ENCODE measurements around the gene GALNTL6. TPM values are rescaled to one million over a fixed set of nuclear protein-coding genes. Genes with fewer than 3 reads are reported as not detected.
A peak's percentile ranks its signal among the peaks of the same experiment; 100 is the strongest.
"Not testable (repeated sequence)": the region's sequence is repeated elsewhere in the genome, so short reads cannot be mapped to it uniquely, and the experiment has no call there.

The GALNTL6 gene
- total RNA-seq, 1 donor from 2014 or later, result not detected

DNA sequence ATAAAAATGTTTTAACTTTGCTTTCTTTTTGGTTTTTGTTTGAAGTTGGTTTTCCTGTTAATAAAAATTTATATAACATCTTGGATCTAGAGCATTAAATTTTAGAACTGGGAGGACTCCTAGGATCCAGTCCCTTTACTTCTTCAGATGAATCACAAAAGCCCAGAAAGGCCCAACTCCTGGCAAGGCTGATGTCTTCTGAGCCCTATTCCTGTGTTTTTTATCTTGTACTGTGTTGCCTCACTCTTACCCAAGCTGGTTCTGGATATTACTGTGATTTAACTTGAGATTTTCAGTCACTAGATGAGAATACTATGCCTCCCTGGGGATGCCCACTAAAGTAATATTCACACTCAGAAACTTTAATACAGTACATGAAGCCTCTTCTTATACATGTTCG, 1228.3 kb downstream of the GALNTL6 start:
- no peak for DNase-seq
- H3K36me3 ChIP-seq, result no peaks in the 10 kb centered on the region
- H3K27ac ChIP-seq (replicated peaks), result peak overlapping the region; percentile 68
- no peaks in the 10 kb centered on the region for H3K9me3 ChIP-seq (replicated peaks)
- TF ChIP-seq, protein P1, sequence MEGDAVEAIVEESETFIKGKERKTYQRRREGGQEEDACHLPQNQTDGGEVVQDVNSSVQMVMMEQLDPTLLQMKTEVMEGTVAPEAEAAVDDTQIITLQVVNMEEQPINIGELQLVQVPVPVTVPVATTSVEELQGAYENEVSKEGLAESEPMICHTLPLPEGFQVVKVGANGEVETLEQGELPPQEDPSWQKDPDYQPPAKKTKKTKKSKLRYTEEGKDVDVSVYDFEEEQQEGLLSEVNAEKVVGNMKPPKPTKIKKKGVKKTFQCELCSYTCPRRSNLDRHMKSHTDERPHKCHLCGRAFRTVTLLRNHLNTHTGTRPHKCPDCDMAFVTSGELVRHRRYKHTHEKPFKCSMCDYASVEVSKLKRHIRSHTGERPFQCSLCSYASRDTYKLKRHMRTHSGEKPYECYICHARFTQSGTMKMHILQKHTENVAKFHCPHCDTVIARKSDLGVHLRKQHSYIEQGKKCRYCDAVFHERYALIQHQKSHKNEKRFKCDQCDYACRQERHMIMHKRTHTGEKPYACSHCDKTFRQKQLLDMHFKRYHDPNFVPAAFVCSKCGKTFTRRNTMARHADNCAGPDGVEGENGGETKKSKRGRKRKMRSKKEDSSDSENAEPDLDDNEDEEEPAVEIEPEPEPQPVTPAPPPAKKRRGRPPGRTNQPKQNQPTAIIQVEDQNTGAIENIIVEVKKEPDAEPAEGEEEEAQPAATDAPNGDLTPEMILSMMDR (IDR thresholded peaks at IDR 0.05; ENCODE audit: borderline replicate concordance), result no peak
- H3K4me1 ChIP-seq, result peaks cover 20% of the 10 kb centered on the region
- H3K4me3 ChIP-seq, result no peak overlapping the region
- H3K27me3 ChIP-seq (ENCODE audit: low read depth), result no peaks in the 10 kb centered on the region
- intact Hi-C loops (cut with micrococcal nuclease), result no loop called here

DNA sequence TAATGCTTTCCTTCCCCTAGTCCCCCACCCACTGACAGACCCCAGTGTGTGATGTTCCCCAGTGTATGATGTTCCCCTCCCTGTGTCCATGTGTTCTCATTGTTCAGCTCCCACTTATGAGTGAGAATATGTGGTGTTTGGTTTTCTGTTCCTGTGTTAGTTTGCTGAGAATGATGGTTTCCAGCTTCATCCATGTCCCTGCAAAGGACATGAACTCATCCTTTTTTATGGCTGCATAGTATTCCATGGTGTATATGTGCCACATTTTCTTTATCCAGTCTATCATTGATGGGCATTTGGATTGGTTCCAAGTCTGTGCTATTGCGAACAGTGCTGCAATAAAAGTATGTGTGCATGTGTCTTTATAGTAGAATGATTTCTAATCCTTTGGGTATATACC, 1228.9 kb downstream of the GALNTL6 start:
- H3K27ac ChIP-seq (replicated peaks); DNase-seq; H3K27me3 ChIP-seq (ENCODE audit: low read depth); H3K9me3 ChIP-seq (replicated peaks); intact Hi-C loops (cut with micrococcal nuclease); H3K4me3 ChIP-seq; H3K36me3 ChIP-seq: not testable (repeated sequence)
- peaks cover 20% of the 10 kb centered on the region for H3K4me1 ChIP-seq

DNA sequence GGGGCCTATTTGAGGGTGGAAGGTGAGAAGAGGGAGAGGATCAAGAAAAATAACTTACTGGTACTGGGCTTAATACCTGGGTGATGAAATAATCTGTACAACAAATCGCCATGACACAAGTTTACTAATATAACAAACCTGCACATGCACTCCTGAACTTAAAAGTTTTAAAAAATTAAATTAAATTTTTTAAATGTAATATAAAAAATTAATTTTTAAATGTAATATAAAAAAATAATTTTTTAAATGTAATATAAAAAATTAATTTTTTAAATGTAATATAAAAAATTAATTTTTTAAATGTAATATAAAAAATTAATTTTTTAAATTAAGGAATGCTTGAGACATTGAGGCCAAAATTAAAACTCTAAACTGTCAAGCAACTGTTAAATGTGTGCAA, 1231.1 kb downstream of the GALNTL6 start:
- Histone ChIP-seq H3K4me1 (peaks cover 12% of the 10 kb centered on the region), H3K9me3 (replicated peaks) (no peaks in the 10 kb centered on the region), H3K27me3 (ENCODE audit: low read depth) (no peaks in the 10 kb centered on the region), H3K4me3 (no peak overlapping the region), H3K27ac (replicated peaks) (no peak overlapping the region), H3K36me3 (no peaks in the 10 kb centered on the region)
- DNase-seq, result no peak
- TF ChIP-seq, protein P1 (IDR thresholded peaks at IDR 0.05; ENCODE audit: borderline replicate concordance), result no peak
- intact Hi-C loops (cut with micrococcal nuclease), result no loop called here

DNA sequence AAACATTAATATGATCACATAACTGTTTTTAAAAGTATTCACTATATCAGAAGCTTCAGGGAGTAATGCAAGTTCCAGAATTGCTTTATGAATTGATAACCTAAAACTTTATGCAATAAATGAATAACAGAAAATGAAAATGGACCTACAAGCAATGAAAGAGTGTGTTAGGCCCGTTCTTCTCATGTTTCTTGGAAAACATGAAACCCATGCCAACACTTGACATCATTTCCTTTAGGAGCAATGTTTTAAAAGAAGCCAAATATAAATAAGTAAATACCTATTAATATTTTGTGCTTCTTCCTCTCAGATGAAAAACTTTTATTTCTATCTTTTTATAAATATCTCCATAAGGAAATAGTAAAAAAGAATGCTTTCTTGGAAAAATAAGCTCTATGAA, 1232.4 kb downstream of the GALNTL6 start:
- no peaks in the 10 kb centered on the region for H3K27me3 ChIP-seq (ENCODE audit: low read depth)
- DNase-seq, result no peak
- no peak overlapping the region for H3K27ac ChIP-seq (replicated peaks)
- peaks cover 1% of the 10 kb centered on the region for H3K4me1 ChIP-seq
- H3K36me3 ChIP-seq, result no peaks in the 10 kb centered on the region
- no peak overlapping the region for H3K4me3 ChIP-seq
- TF ChIP-seq, protein P1 (IDR thresholded peaks at IDR 0.05; ENCODE audit: borderline replicate concordance), result no peak
- no peaks in the 10 kb centered on the region for H3K9me3 ChIP-seq (replicated peaks)
- intact Hi-C loops (cut with micrococcal nuclease), result no loop called here

DNA sequence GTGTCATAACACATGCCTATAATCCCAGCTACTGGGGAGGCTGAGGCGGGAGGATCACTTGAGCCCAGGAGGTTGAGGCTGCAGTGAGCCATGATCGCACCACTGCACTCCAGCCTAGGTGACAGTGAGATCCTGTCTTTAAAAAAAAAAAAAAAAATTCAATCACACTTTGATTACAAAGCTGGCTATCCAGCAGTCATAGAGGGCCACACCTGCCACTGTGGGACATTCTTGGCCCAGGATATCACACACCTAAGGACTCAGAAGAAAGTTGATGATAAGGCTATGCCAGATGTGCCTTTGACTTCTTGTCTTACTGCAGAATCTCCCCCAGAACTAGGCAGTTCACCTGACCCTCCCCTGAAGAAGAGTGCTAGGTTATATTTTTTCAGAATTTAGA, 1232.9 kb downstream of the GALNTL6 start:
- H3K36me3 ChIP-seq, result no peaks in the 10 kb centered on the region
- no peak overlapping the region for H3K27ac ChIP-seq (replicated peaks)
- no peaks in the 10 kb centered on the region for H3K27me3 ChIP-seq (ENCODE audit: low read depth)
- no peak for DNase-seq
- no peaks in the 10 kb centered on the region for H3K9me3 ChIP-seq (replicated peaks)
- intact Hi-C loops (cut with micrococcal nuclease), result no loop called here
- TF ChIP-seq, protein P1 (IDR thresholded peaks at IDR 0.05; ENCODE audit: borderline replicate concordance), result no peak
- H3K4me3 ChIP-seq, result no peak overlapping the region
- H3K4me1 ChIP-seq, result no peaks in the 10 kb centered on the region

DNA sequence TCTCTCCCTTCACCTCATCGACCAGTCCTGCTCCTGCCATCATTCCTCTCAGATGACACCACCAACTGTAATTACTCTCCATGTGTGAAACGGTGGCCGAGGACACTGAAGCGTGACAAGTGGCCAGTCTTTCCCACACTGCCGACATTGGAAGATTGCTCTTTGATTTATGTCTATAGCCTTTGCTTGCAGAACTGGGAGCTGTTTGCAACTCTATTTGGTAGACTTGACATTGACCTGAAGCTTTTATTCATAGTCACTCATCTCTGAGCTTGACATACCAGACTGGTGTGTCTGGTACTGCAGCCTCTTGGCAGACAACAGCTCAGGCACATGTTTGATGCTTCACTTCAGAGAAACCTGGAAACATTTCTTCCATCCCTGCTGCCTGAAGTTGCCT, 1233.6 kb downstream of the GALNTL6 start:
- Histone ChIP-seq H3K4me3 (no peak overlapping the region), H3K27ac (replicated peaks) (no peak overlapping the region), H3K27me3 (ENCODE audit: low read depth) (no peaks in the 10 kb centered on the region), H3K36me3 (no peaks in the 10 kb centered on the region), H3K9me3 (replicated peaks) (no peaks in the 10 kb centered on the region), H3K4me1 (no peaks in the 10 kb centered on the region)
- intact Hi-C loops (cut with micrococcal nuclease), result no loop called here
- TF ChIP-seq, protein P1 (IDR thresholded peaks at IDR 0.05; ENCODE audit: borderline replicate concordance), result no peak
- no peak for DNase-seq

Measured in left ventricle myocardium inferior (tissue), 1 donor.